Mucosa of stomach (tissue), 1 donor: ENCODE data around the gene CRB2.

ENCODE experiments used
- H3K27me3 ChIP-seq: one replicate; pipeline ENCODE4 v1.7.0; 2013; ENCODE audit warnings: mild to moderate bottlenecking, low read length; ENCODE audit not compliant: control insufficient read depth, insufficient read depth
- H3K36me3 ChIP-seq: one replicate; pipeline ENCODE4 v1.7.0; 2013; ENCODE audit warnings: low read length; ENCODE audit not compliant: control insufficient read depth, insufficient read depth
- H3K4me1 ChIP-seq: one replicate; pipeline ENCODE4 v1.7.0; 2013; ENCODE audit warnings: mild to moderate bottlenecking, low read length; ENCODE audit not compliant: control insufficient read depth, insufficient read depth
- H3K4me3 ChIP-seq: one replicate; pipeline ENCODE4 v1.7.0; 2013; ENCODE audit warnings: low read length
- H3K9ac ChIP-seq: one replicate; pipeline ENCODE4 v1.7.0; 2013; ENCODE audit warnings: mild to moderate bottlenecking, low read length, moderate library complexity
- H3K9me3 ChIP-seq: one replicate; pipeline ENCODE4 v1.7.0; 2013; ENCODE audit warnings: mild to moderate bottlenecking, low read length, moderate library complexity; ENCODE audit not compliant: control insufficient read depth
- donor health status: Pancreatic carcinoma.

The CRB2 gene

GRCh38 chr9:123334639-123335038 lies 21.4 kb upstream of the CRB2 start:
- Histone ChIP-seq H3K9ac (no peak overlapping the region), H3K4me3 (no peak overlapping the region), H3K9me3 (no peaks in the 10 kb centered on the region), H3K27me3 (no peaks in the 10 kb centered on the region), H3K4me1 (peaks cover 25% of the 10 kb centered on the region), H3K36me3 (no peaks in the 10 kb centered on the region)

DNA sequence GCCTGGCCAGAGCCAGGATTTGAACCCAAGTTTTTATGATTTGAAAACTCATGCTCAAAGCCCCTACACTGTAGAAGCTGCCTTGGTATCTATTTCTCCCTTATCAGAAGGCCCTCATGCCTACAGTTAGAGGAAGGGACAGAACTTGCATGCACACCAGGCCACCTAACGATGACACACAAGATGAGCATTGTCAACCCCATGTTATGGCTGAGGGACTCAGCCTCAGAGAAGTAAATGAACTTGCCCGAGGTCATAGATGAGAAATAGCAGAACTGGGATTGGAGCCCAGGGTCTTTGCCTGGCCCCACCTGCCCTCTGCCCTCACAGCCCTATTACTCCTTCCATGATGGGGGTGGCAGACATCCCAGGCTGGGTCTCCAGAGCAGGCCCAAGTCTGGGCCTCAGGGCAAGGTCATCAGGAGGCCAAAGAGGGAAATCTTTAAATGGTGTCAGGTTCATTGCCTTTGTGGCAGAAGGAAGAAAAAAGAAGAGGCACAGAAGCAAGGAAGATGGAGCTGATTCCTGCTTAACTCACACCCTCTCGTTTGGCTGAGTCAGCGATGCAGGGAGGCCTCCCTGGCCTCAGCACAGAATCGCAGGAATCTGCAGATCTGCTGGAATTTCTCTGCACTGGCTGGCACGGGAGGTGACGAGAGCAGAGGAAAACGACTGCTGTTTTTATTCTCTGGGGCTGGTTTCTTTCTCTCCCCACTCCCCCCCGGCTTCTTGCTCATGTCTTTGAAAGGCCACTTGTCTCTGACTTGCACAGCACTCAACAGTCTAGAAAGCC lies 20.6 kb upstream of the CRB2 start:
- H3K4me1 ChIP-seq: peaks cover 24% of the 10 kb centered on the region
- no peak overlapping the region for H3K9ac ChIP-seq
- H3K36me3 ChIP-seq: no peaks in the 10 kb centered on the region
- no peaks in the 10 kb centered on the region for H3K9me3 ChIP-seq
- H3K4me3 ChIP-seq: no peak overlapping the region
- H3K27me3 ChIP-seq: peaks cover 4% of the 10 kb centered on the region

GRCh38 chr9:123335986-123336329 lies 20.0 kb upstream of the CRB2 start:
- no peaks in the 10 kb centered on the region for H3K9me3 ChIP-seq
- no peaks in the 10 kb centered on the region for H3K36me3 ChIP-seq
- peaks cover 5% of the 10 kb centered on the region for H3K27me3 ChIP-seq
- no peak overlapping the region for H3K4me3 ChIP-seq
- peaks cover 23% of the 10 kb centered on the region for H3K4me1 ChIP-seq
- H3K9ac ChIP-seq: no peak overlapping the region

DNA sequence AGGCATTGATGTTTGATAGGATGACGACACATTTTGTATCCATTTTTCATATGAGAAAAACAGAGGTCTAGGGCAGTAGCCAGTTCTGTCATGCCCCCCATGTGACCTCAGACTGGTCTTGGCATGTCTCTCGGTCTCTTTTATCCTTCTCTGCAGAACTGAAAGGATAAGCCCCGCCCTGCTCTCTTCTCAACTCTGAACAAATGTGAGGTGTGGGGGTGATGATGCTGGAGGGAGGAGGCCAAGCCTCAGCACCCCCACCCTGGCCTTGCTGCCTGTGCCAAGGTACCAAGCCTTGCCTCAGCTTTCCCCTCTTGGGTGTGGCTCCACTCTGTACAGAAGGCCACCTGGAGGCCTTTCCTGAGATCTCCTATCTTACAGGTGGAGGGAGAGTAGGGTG lies 19.5 kb upstream of the CRB2 start:
- Histone ChIP-seq H3K4me3 (no peak overlapping the region), H3K36me3 (no peaks in the 10 kb centered on the region), H3K27me3 (peaks cover 5% of the 10 kb centered on the region), H3K9me3 (no peaks in the 10 kb centered on the region), H3K4me1 (peaks cover 23% of the 10 kb centered on the region), H3K9ac (no peak overlapping the region)

DNA sequence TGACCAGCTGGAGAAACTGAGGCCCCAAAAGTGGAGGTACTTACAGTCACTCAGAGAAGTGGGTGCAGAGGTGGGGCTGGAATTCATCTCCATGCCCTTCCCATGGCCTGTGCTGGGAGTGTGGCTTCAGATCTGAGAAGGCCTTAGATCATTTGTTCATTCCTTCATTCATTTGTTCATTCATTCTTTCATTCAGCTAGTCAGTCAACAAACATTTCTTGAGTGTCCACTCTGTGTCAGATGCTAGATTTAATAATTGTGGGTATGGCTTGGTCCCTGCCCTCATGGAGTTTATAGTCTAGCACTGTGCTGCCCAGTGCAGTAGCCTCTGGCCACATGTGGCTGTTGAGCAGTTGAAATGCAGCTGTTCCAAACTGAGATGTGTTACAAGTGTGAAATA lies 19.0 kb upstream of the CRB2 start:
- Histone ChIP-seq H3K4me1 (peaks cover 23% of the 10 kb centered on the region), H3K36me3 (no peaks in the 10 kb centered on the region), H3K9me3 (no peaks in the 10 kb centered on the region), H3K27me3 (peaks cover 5% of the 10 kb centered on the region), H3K4me3 (no peak overlapping the region), H3K9ac (no peak overlapping the region)

DNA sequence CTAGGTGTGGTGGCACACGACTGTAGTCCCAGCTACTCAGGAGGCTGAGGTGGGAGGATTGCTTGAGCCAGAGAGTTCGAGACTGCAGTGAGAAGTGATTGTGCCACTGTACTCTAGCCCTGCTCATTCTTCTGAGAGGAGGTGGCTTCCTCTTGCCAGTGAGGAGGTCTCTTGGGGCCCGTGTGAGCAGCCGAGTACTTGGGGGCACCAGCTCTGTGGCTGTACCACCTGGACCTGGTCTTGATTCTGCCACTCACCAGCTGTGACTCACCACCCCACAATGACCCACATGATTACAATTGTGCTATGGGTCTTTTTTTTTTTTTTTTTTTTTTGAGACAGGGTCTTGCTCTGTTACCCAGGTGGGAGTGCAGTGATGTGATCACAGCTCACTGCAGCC lies 18.0 kb upstream of the CRB2 start:
- H3K4me3 ChIP-seq: no peak overlapping the region
- H3K36me3 ChIP-seq: no peaks in the 10 kb centered on the region
- no peaks in the 10 kb centered on the region for H3K9me3 ChIP-seq
- H3K4me1 ChIP-seq: peaks cover 23% of the 10 kb centered on the region
- no peak overlapping the region for H3K9ac ChIP-seq
- peaks cover 5% of the 10 kb centered on the region for H3K27me3 ChIP-seq

GRCh38 chr9:123338710-123339665 lies 17.0 kb upstream of the CRB2 start:
- H3K36me3 ChIP-seq: no peaks in the 10 kb centered on the region
- H3K4me3 ChIP-seq: no peak overlapping the region
- H3K9ac ChIP-seq: no peak overlapping the region
- H3K27me3 ChIP-seq: peaks cover 5% of the 10 kb centered on the region
- H3K9me3 ChIP-seq: no peaks in the 10 kb centered on the region
- peaks cover 23% of the 10 kb centered on the region for H3K4me1 ChIP-seq

GRCh38 chr9:123339666-123340510 lies 16.1 kb upstream of the CRB2 start:
- peaks cover 23% of the 10 kb centered on the region for H3K4me1 ChIP-seq
- no peak overlapping the region for H3K4me3 ChIP-seq
- no peaks in the 10 kb centered on the region for H3K36me3 ChIP-seq
- no peaks in the 10 kb centered on the region for H3K9me3 ChIP-seq
- H3K9ac ChIP-seq: no peak overlapping the region
- H3K27me3 ChIP-seq: peaks cover 5% of the 10 kb centered on the region

DNA sequence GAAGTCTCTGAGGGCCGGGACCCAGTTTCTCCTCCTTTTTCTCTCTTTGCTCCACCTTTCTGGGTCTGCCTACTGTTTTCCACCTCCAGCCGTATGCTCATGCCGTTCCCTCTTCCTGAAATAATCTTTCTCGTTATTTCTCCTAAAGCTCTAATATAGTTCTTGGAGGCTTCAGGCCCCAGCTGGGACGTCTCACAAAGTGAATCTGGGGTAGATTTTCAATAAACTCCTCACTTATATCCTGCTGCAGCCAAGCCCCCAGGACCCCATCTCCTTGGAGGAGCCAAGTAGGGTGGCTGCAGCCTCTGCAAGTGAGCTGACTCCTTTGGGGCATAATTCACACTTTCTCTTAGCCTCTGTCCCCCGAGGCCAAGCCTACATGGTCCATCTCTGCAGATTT lies 14.2 kb upstream of the CRB2 start:
- Histone ChIP-seq H3K4me1 (peaks cover 5% of the 10 kb centered on the region), H3K9me3 (no peaks in the 10 kb centered on the region), H3K4me3 (no peak overlapping the region), H3K36me3 (no peaks in the 10 kb centered on the region), H3K27me3 (peaks cover 5% of the 10 kb centered on the region), H3K9ac (no peak overlapping the region)

DNA sequence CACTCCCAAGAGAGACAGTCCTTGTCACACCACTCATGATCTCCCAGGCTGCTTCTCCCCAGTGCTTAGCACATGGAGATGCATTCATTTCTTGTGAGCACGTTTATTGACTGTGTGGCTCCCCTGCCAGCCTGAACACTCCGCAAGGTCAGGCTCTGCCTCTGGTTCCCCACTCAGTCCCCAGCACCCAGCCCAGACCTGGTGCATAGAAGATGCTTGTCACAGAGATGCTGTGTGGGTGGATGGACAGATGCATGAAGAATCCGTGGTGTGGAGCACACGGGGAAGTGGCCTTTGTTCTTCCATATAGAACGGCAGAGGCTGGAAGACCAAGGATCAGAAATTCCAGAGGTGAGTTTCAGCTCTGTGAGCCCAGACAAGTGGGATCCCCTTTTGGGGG lies 13.8 kb upstream of the CRB2 start:
- H3K27me3 ChIP-seq: peaks cover 5% of the 10 kb centered on the region
- H3K9me3 ChIP-seq: no peaks in the 10 kb centered on the region
- H3K36me3 ChIP-seq: no peaks in the 10 kb centered on the region
- H3K9ac ChIP-seq: no peak overlapping the region
- H3K4me3 ChIP-seq: no peak overlapping the region
- H3K4me1 ChIP-seq: peaks cover 4% of the 10 kb centered on the region

DNA sequence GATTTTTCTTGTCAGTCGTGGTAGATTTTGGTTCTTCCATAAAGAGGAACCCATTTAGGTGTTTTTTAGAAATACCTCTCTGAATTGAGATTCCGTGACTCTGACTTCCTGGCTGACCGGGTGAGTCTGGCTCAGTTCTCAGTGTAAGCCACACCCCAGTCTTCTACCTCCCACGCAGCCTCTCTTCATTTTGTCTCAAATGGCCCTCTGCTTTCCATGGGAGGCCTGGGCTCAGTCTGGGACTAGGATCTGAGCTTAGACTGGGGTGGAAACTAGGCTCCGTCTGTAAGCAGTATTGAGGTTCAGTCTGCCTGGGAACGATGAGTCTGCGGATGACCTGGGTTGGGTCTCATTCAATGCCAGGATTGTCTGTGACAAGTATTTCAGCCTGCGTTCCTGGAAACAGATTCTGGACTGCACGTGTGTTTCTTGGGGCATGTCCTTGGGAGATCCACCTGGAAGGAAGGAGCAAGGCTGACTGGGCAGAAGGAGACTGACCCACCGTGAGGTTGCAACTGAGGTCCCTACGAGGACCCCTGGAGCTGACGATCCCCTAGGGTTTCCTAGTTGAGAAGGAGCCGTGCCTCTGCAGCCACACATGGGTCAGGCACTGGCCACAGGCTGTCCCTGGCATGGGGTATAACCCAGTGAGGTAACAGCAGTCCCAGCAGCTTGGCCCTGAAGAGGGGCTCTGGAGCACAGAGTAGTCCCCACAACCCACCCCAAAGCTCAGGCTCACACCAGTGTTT lies 12.4 kb upstream of the CRB2 start:
- Histone ChIP-seq H3K4me1 (peaks cover 4% of the 10 kb centered on the region), H3K9me3 (no peaks in the 10 kb centered on the region), H3K9ac (no peak overlapping the region), H3K27me3 (peaks cover 5% of the 10 kb centered on the region), H3K4me3 (no peak overlapping the region), H3K36me3 (no peaks in the 10 kb centered on the region)
